ENCODE results near the gene ZFYVE28.

The ZFYVE28 gene

DNA sequence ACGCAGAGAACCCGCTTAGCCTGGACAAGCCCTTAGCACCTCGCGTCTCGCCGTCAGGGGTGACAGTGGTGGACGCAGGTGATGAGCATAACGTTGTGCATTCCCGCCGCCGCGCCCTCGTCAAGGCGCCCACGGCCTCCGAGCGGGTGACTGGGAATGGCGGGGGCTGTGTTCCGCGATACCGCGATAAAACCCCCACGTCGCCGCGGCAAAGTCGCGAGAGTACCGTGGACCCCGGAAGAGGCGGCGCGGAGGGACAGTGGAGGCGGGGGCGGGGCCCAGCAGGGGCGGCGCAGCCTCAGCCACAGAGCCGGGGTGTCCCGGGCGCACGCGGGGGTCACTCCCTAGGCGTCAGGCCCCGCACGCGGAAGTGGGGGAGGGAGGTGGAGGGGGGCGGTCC is 53.8 kb downstream of the ZFYVE28 start:
- no peak for DNase-seq (ENCODE audit: low read depth)
- no peak overlapping the region for H3K4me3 ChIP-seq (ENCODE audit: low read depth, low read length)
- TF ChIP-seq, protein P1, sequence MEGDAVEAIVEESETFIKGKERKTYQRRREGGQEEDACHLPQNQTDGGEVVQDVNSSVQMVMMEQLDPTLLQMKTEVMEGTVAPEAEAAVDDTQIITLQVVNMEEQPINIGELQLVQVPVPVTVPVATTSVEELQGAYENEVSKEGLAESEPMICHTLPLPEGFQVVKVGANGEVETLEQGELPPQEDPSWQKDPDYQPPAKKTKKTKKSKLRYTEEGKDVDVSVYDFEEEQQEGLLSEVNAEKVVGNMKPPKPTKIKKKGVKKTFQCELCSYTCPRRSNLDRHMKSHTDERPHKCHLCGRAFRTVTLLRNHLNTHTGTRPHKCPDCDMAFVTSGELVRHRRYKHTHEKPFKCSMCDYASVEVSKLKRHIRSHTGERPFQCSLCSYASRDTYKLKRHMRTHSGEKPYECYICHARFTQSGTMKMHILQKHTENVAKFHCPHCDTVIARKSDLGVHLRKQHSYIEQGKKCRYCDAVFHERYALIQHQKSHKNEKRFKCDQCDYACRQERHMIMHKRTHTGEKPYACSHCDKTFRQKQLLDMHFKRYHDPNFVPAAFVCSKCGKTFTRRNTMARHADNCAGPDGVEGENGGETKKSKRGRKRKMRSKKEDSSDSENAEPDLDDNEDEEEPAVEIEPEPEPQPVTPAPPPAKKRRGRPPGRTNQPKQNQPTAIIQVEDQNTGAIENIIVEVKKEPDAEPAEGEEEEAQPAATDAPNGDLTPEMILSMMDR (IDR thresholded peaks at IDR 0.05; ENCODE audit: low read depth, low read length, missing control alignments): no peak

DNA sequence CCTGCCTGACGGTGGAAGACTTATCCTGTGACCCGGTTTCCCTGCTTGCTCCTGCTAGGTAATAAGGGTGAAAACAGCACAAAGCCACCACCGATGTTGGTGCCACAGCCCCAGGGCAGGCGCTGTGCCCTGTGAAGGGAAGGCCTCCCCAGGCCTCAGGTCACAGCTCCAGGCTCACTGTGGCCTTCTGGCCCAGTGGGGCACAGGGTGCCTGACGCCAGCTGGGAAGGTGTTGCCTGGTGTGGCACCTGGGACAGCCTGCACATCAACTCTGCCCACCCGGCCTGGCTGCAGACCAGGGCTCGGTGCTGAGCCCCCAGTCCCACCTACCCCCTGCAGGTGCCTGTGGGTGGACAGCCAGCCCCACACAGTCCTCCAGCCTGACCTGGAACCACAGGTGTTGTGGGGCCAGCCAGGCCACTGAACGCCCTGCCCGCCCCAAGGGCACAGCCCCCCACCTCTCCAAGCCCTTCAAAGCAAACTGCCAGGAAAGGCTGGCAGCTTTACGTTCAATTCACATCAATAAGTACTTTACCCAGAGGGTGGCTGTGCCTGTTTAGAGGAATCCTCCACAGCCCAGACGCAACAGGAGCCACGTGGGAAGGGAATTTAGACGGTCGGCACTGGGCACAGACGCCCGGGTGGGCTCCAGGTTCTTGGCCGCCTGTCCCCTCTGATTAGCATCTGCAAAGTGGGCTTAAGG is 54.3 kb downstream of the ZFYVE28 start:
- no peak for DNase-seq (ENCODE audit: low read depth)
- no peak overlapping the region for H3K4me3 ChIP-seq (ENCODE audit: low read depth, low read length)
- TF ChIP-seq, protein P1 (IDR thresholded peaks at IDR 0.05; ENCODE audit: low read depth, low read length, missing control alignments): no peak

DNA sequence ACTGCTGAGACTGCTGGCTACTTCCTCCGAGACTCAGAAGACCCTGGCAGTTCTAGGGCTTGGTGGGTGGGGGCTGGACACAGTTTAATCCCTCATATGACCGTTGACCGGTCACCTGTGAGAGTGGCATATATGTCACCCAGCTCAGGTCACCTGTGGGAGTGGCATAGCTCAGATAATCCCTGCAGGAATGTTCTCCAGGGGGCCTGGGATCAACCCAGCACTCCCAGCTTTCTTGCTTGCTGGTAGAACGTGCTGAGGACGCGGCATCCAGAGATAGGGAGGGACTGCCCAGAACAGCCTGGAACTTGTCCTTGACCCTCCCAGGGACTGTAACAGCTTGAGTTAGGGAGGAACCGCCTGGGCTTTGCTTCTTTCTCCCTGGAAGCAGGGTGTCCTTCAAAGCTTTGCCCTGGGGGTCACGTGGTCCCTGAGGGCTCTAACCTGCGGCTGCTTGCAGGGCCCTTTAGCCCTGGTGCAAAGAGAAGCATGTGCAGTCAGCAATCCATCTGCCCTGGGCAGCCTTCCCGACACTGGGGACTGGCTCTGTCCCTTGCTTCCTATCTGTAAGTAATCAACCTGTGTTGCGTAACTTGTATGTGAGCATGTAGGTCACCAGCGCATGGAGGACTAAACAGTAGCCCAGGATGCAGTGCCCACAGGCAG is 55.3 kb downstream of the ZFYVE28 start:
- no peak for DNase-seq (ENCODE audit: low read depth)
- TF ChIP-seq, protein P1 (IDR thresholded peaks at IDR 0.05; ENCODE audit: low read depth, low read length, missing control alignments): no peak
- no peak overlapping the region for H3K4me3 ChIP-seq (ENCODE audit: low read depth, low read length)

DNA sequence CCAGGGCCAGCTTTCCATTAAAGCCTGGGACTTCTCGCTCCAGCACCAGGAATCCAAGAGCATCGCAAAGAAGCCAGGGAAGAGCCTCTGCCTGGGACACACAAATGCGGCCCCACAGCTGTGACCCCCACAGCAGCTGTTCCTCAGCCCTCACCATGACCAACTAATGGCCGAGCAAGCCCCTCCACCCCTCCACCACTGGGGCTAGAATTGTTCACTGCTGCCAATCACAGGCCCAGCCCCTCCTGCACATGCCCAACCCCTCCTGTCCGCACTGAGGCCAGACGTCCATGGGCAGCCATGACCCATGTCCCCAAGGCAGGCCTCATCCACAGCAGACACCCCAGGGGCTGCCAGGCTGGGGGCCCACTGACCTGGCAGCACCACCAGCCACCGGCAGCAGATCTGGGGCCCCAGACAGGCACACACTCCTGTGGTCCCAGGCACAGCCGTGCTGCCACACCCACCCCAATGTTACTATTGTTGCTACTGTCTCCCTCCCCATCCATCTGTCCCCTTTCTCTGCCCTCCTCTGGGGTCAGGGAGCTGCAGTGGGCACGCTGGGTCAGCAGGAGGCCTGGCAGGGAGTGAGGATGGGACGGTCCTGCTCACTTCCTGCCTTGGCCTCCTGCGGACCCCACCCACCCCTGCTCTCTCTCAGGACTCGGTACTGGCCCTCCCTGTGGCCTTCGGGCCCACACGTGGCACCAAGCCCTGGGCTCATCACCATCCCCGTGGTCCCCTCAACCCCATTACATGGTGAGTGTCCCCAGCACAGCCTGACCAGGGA is 56.0 kb downstream of the ZFYVE28 start:
- TF ChIP-seq, protein P1 (IDR thresholded peaks at IDR 0.05; ENCODE audit: low read depth, low read length, missing control alignments): no peak
- no peak overlapping the region for H3K4me3 ChIP-seq (ENCODE audit: low read depth, low read length)
- no peak for DNase-seq (ENCODE audit: low read depth)

DNA sequence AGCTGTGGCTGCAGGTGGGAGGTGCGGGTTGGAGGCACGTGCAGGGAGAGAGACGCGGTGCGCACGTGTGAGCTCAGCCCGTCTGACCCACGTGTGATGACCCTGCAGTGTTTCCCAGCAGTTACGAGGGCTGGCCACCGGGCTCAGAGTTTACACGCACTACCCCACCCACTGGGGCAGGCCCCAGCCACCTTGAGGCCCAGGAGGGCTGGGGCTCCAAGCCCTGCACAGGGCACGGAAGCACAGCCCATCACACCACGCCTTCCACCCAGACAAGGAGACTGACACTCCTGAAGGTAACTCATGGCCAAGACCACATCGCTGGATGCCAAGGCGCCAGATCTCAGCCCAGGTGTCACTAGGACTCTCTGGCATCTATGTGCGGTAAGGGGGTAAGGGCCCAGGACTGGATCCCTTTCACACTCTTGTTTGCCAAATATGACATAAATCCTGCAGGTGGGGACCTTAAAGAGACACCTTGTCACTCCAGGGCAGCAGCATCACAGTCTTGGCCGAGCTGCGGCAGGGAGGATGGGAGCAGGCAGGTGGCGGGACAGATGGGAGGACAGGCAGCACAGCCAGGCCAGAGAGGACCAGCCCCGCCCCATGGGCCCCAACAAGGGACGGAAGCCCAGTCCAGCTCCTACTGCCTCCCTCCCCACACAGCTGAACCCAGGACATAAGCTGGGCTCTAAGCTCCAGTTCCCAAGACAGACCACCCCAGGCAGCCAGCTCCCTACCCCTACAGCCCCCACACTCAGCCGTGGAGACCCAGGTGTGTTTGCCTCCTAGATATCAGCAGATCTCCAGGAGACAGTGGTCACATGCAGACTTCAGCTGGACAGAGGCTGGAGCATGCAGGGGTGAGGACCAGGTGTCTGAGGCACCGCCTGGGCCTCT is 56.8 kb downstream of the ZFYVE28 start:
- H3K4me3 ChIP-seq (ENCODE audit: low read depth, low read length): no peak overlapping the region
- DNase-seq (ENCODE audit: low read depth): no peak
- TF ChIP-seq, protein P1 (IDR thresholded peaks at IDR 0.05; ENCODE audit: low read depth, low read length, missing control alignments): no peak

DNA sequence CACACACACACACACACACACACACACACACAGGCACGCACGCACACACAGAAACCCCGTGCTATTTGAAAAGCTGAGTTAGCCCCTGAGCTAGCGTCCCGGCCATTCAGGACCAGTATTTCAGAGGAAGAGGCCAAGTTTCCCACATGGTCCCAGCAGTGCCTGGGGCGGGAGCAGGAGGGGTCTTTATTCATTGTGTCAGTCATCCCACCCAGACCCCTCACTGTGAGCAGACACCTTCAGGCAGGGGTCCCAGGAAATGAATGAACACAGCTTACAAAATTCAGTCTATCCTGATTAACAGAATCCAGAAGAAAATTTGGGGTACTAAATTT is 58.1 kb downstream of the ZFYVE28 start:
- no peak for DNase-seq (ENCODE audit: low read depth)
- TF ChIP-seq, protein P1 (IDR thresholded peaks at IDR 0.05; ENCODE audit: low read depth, low read length, missing control alignments): no peak
- H3K4me3 ChIP-seq (ENCODE audit: low read depth, low read length): no peak overlapping the region
